SK-N-SH (cell line): ENCODE measurements around the gene NMT2. TPM values are rescaled to one million over a fixed set of nuclear protein-coding genes. Genes with fewer than 3 reads are reported as not detected.

Experiments
- CTCF ChIA-PET: fragments of 300-600, 350-600 bp; formaldehyde crosslinking; extraction: SDS; loops from one replicate; lab custom pipeline; 2021; lab: Yijun Ruan, JAX
- POLR2A ChIA-PET: fragments of 350-600 bp; sonication (Branson Sonifier 250); formaldehyde crosslinking; extraction: SDS; loops from one replicate; lab custom pipeline; 2020; ENCODE audit warnings: antibody characterized with exemption, inconsistent platforms; lab: Yijun Ruan, JAX
- DNase-seq: peaks from one replicate; pipeline ENCODE4 v3.0.0; 2012
- H2AFZ ChIP-seq: fragments of 200-600 bp; sonication (generic); 2 replicates; pipeline ENCODE4 v1.8.1; 2016; ENCODE audit warnings: antibody characterized with exemption, mild to moderate bottlenecking, low read depth
- H3F3A ChIP-seq: fragments of 200-600 bp; sonication (generic); replicated peaks from 2 replicates; pipeline ENCODE3; 2016; ENCODE audit warnings: antibody characterized with exemption, mild to moderate bottlenecking; ENCODE audit not compliant: insufficient read depth
- H3K27ac ChIP-seq, 2 experiments: fragments of 200-500 bp in 1 of 2; fragments of 200-600 bp in 1 of 2; sonication (Bioruptor generic) in 1 of 2; sonication (generic), shearing (Covaris generic) in 1 of 2; 2 replicates each; pipeline versions ENCODE4 v1.5.1 to v1.6.1; 2014 to 2016; ENCODE audit warnings: low read depth in 2 of 2, inconsistent platforms in 1 of 2, low read length in 1 of 2, mild to moderate bottlenecking in 1 of 2, mixed read lengths in 1 of 2
- H3K27me3 ChIP-seq: fragments of 200-600 bp; sonication (generic), shearing (Covaris generic); 2 replicates; pipeline ENCODE4 v1.6.1; 2016; ENCODE audit warnings: mixed run types; ENCODE audit not compliant: insufficient read depth
- H3K36me3 ChIP-seq, 2 experiments: fragments of 200-500 bp in 1 of 2; fragments of 200-600 bp in 1 of 2; sonication (Bioruptor generic) in 1 of 2; sonication (generic) in 1 of 2; replicated peaks in 1 of 2; 2 replicates each; pipeline versions ENCODE3 to v1.5.1; 2014 to 2016; ENCODE audit warnings: low read length in 1 of 2, mild to moderate bottlenecking in 1 of 2; ENCODE audit not compliant: insufficient read depth in 2 of 2, control insufficient read depth in 1 of 2
- H3K4me1 ChIP-seq, 2 experiments: fragments of 200-500 bp in 1 of 2; fragments of 200-600 bp in 1 of 2; sonication (Bioruptor generic) in 1 of 2; sonication (generic), shearing (Covaris generic) in 1 of 2; 2 replicates each; pipeline versions ENCODE4 v1.5.1 to v1.6.1; 2014 to 2016; ENCODE audit warnings: low read depth in 1 of 2, low read length in 1 of 2, mixed run types in 1 of 2; ENCODE audit not compliant: insufficient read depth in 2 of 2, control insufficient read depth in 1 of 2
- H3K4me2 ChIP-seq: fragments of 200-600 bp; sonication (generic), shearing (Covaris generic); 2 replicates; pipeline ENCODE4 v1.6.1; 2017; ENCODE audit warnings: mixed run types
- H3K4me3 ChIP-seq, 2 experiments: fragments of 200-500 bp in 1 of 2; fragments of 200-600 bp in 1 of 2; sonication (Bioruptor generic) in 1 of 2; sonication (generic), shearing (Covaris generic) in 1 of 2; 2 replicates each; pipeline versions ENCODE4 v1.5.1 to v1.8.1; 2014 to 2016; ENCODE audit warnings: low read depth in 2 of 2, inconsistent platforms in 1 of 2, low read length in 1 of 2, mild to moderate bottlenecking in 1 of 2, mixed read lengths in 1 of 2, moderate library complexity in 1 of 2
- H3K79me2 ChIP-seq: fragments of 200-600 bp; sonication (generic); 2 replicates; pipeline ENCODE4 v1.8.1; 2017; ENCODE audit warnings: mild to moderate bottlenecking; ENCODE audit not compliant: insufficient read depth
- H3K9ac ChIP-seq: fragments of 200-600 bp; sonication (generic); 2 replicates; pipeline ENCODE4 v1.6.1; 2017; ENCODE audit warnings: mixed run types
- H3K9me2 ChIP-seq: fragments of 200-600 bp; sonication (generic); 2 replicates; pipeline ENCODE4 v1.6.1; 2017; ENCODE audit warnings: mixed run types
- H3K9me3 ChIP-seq: fragments of 200-600 bp; sonication (generic); 2 replicates; pipeline ENCODE4 v1.6.1; 2017; ENCODE audit warnings: mixed run types, mild to moderate bottlenecking, moderate library complexity
- H4K20me1 ChIP-seq: fragments of 200-600 bp; sonication (generic); 2 replicates; pipeline ENCODE4 v1.6.1; 2017; ENCODE audit warnings: mild to moderate bottlenecking, mixed run types; ENCODE audit not compliant: insufficient read depth
- EP300 ChIP-seq, 2 experiments: IDR thresholded peaks; 2 replicates each; pipeline versions ENCODE4 v1.4.0 to v1.6.1; 2012; ENCODE audit warnings: borderline replicate concordance in 1 of 2, low read depth in 1 of 2, low read length in 1 of 2
- EZH2phosphoT487 ChIP-seq: fragments of 200-600 bp; sonication (generic); IDR thresholded peaks from 2 replicates; pipeline ENCODE4 v1.6.1; 2017; ENCODE audit warnings: low read depth, mixed run types, mild to moderate bottlenecking, antibody characterized with exemption, moderate library complexity, borderline replicate concordance
- FOSL2 ChIP-seq: IDR thresholded peaks from 2 replicates; pipeline ENCODE4 v1.4.0; 2012; ENCODE audit warnings: low read depth, mild to moderate bottlenecking, moderate library complexity, borderline replicate concordance
- FOXM1 ChIP-seq: IDR thresholded peaks from 2 replicates; pipeline ENCODE4 v1.4.0; 2012; ENCODE audit warnings: low read depth, mild to moderate bottlenecking
- GABPA ChIP-seq: IDR thresholded peaks from 2 replicates; pipeline ENCODE4 v1.4.0; 2012; ENCODE audit warnings: low read depth, mild to moderate bottlenecking
- GATA2 ChIP-seq: sonication (generic); formaldehyde crosslinking; IDR thresholded peaks from 2 replicates; pipeline ENCODE4 v1.5.0; 2020; ENCODE audit warnings: mild to moderate bottlenecking, missing genetic modification reagents
- JUND ChIP-seq: IDR thresholded peaks from 2 replicates; pipeline ENCODE4 v1.4.0; 2012
- MEF2A ChIP-seq: IDR thresholded peaks from 2 replicates; pipeline ENCODE4 v1.4.0; 2012; ENCODE audit warnings: low read depth, borderline replicate concordance
- MXI1 ChIP-seq: IDR thresholded peaks from 2 replicates; pipeline ENCODE4 v1.6.1; 2012; ENCODE audit warnings: mild to moderate bottlenecking, low read depth, low read length, improper control_type of control experiment
- NFIC ChIP-seq: IDR thresholded peaks from 2 replicates; pipeline ENCODE4 v1.4.0; 2012; ENCODE audit warnings: borderline replicate concordance
- NRF1 ChIP-seq: IDR thresholded peaks from 2 replicates; pipeline ENCODE4 v1.6.1; 2012; ENCODE audit warnings: low read depth, mild to moderate bottlenecking, low read length
- POLR2AphosphoS5 ChIP-seq: IDR thresholded peaks from 2 replicates; pipeline ENCODE4 v1.6.1; 2012; ENCODE audit warnings: low read depth, low read length
- RCOR1 ChIP-seq: fragments of 150-350 bp; IDR thresholded peaks from 2 replicates; pipeline ENCODE4 v1.6.1; 2017; ENCODE audit warnings: antibody characterized with exemption, low read length
- RFX5 ChIP-seq: IDR thresholded peaks from 2 replicates; pipeline ENCODE4 v1.6.1; 2012; ENCODE audit warnings: mild to moderate bottlenecking, improper control_type of control experiment, low read length
- RXRA ChIP-seq: IDR thresholded peaks from 2 replicates; pipeline ENCODE4 v1.4.0; 2012; ENCODE audit warnings: low read depth, mild to moderate bottlenecking, borderline replicate concordance
- SIN3A ChIP-seq: IDR thresholded peaks from 2 replicates; pipeline ENCODE4 v1.6.1; 2012; ENCODE audit warnings: low read depth, mild to moderate bottlenecking, low read length, moderate library complexity, borderline replicate concordance
- TEAD4 ChIP-seq: IDR thresholded peaks from 2 replicates; pipeline ENCODE4 v1.4.0; 2012; ENCODE audit warnings: mild to moderate bottlenecking, borderline replicate concordance; ENCODE audit not compliant: insufficient read depth
- WGBS: methylation state at CpG from one replicate; pipeline ENCODE4 v1.1.6; 2017; ENCODE audit warnings: low lambda C conversion rate; 5-methylcytosine and 5-hydroxymethylcytosine counted together
- polyA plus RNA-seq, 3 experiments: library from polyadenylated mRNA; depleted of rRNA; stranded (reverse); fragments of >200 nt; gene quantifications; 2 replicates each; pipeline ENCODE4 v1.2.3, GENCODE V29; 2012
- TF ChIP-seq, protein P1 (sequence below): IDR thresholded peaks from 2 replicates; pipeline ENCODE4 v1.4.0; 2012; ENCODE audit warnings: low read depth
- TF ChIP-seq, protein P2 (sequence below): IDR thresholded peaks from 2 replicates; pipeline ENCODE4 v1.4.0; 2012; ENCODE audit warnings: low read depth, borderline replicate concordance
- TF ChIP-seq, protein P3 (sequence below): IDR thresholded peaks from 2 replicates; pipeline ENCODE4 v1.4.0; 2012; ENCODE audit warnings: low read depth, borderline replicate concordance
- TF ChIP-seq, protein P4 (sequence below): IDR thresholded peaks from 2 replicates; pipeline ENCODE4 v1.6.1; 2012; ENCODE audit warnings: mild to moderate bottlenecking, low read depth, low read length, moderate library complexity

The NMT2 gene
- polyA plus RNA-seq, 1 of the 3 experiments (the other 2 are of a cell fraction) = 25.9 TPM

DNA sequence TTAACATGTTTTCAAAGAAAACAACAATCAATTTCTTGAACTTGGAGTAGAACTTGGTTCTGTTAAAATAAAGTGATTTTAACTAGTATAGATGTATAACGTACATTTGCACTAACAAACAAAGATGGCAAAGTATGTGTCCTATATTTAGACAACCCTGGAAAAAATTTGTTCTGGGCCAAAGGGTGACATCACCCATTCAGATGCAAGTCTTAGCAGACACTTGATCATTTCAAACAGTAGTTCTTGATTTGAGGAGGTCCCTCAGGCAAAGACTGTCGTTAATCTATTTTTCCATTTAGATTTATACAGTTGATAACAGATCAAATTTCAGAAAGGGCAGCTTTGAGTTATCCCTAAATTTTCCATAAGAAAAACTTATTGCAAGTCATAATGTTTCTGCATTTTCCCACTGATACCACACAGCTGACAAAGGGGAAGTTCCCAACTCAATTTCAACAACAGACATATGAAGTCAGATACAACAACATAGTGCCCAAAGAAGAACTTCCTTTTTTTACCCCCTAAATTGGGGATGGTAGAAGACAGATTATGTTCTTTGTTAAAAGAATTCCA lies 5.2 kb downstream of the NMT2 start:
- H2AFZ ChIP-seq = no peak overlapping the region
- H3K36me3 ChIP-seq = no peaks in the 10 kb centered on the region
- H4K20me1 ChIP-seq = peaks cover 40% of the 10 kb centered on the region
- H3F3A ChIP-seq = no peaks in the 10 kb centered on the region
- ChIA-PET POLR2A (no interaction called here), CTCF (interaction anchor here (1.7 kb wide), 1 partner anchor 20 kb away, joined by 3 read pairs; no protein-coding TSS in a partner anchor)
- TF ChIP-seq POLR2AphosphoS5 (no peak), RFX5 (no peak), MXI1 (no peak), EZH2phosphoT487 (no peak), RXRA (no peak), SIN3A (no peak), FOXM1 (no peak), FOSL2 (no peak), EP300 (IDR thresholded peaks at IDR 0.05; ENCODE audit: borderline replicate concordance in 1 of 2, low read depth in 1 of 2, low read length in 1 of 2) (no peak), MEF2A (no peak)
- no peak overlapping the region for H3K4me2 ChIP-seq
- 52% methylated on average over 2 of the region's 2 CpGs for WGBS
- no peaks in the 10 kb centered on the region for H3K9me2 ChIP-seq
- H3K9ac ChIP-seq = no peak overlapping the region
- no peak overlapping the region for H3K4me3 ChIP-seq
- no peaks in the 10 kb centered on the region for H3K9me3 ChIP-seq
- H3K4me1 ChIP-seq = peaks cover 0 to 12% of the 10 kb centered on the region in 2 experiments; a peak in 3 of 4 replicates
- DNase-seq = no peak
- H3K27ac ChIP-seq = no peak overlapping the region
- peaks cover 93% of the 10 kb centered on the region for H3K79me2 ChIP-seq
- no peaks in the 10 kb centered on the region for H3K27me3 ChIP-seq

DNA sequence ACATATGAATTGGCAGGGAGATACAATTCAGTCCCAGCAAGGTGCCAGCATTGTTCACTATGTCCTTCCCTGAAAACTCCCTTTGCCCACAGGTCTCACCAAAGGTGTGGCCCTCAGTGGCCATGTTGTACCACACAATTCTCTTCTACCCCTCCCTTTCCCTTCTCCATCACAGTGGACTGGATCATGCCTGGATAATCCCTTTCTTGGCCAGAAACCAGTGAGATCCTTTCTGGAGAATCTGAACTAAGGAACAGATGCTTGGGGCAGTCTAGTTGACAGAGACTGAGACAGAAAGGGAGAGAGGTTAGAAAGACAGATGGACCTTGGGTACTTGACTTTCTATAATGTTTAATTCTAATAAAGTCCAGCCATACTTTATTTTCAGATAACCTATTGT lies 9.5 kb downstream of the NMT2 start:
- Histone ChIP-seq H2AFZ (no peak overlapping the region), H3K9me2 (no peaks in the 10 kb centered on the region), H3K9me3 (no peaks in the 10 kb centered on the region), H3K4me3 (no peak overlapping the region), H3F3A (no peaks in the 10 kb centered on the region), H3K36me3 (no peaks in the 10 kb centered on the region), H4K20me1 (peaks cover 48% of the 10 kb centered on the region), H3K9ac (no peak overlapping the region), H3K79me2 (peaks cover 95% of the 10 kb centered on the region), H3K27me3 (no peaks in the 10 kb centered on the region), H3K4me2 (no peak overlapping the region), H3K27ac (no peak overlapping the region), H3K4me1 (no peaks in the 10 kb centered on the region; a peak in 1 of 4 replicates)
- POLR2A ChIA-PET = no interaction called here
- DNase-seq = no peak
- CTCF ChIA-PET = no interaction called here
- TF ChIP-seq MXI1 (no peak), NFIC (no peak), GABPA (no peak), JUND (no peak), TEAD4 (no peak), NRF1 (no peak), RFX5 (no peak), FOXM1 (no peak), RCOR1 (no peak), GATA2 (CRISPR knock-in tag) (no peak)
- TF ChIP-seq, protein P1, sequence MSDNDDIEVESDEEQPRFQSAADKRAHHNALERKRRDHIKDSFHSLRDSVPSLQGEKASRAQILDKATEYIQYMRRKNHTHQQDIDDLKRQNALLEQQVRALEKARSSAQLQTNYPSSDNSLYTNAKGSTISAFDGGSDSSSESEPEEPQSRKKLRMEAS = no peak
- TF ChIP-seq, protein P2, sequence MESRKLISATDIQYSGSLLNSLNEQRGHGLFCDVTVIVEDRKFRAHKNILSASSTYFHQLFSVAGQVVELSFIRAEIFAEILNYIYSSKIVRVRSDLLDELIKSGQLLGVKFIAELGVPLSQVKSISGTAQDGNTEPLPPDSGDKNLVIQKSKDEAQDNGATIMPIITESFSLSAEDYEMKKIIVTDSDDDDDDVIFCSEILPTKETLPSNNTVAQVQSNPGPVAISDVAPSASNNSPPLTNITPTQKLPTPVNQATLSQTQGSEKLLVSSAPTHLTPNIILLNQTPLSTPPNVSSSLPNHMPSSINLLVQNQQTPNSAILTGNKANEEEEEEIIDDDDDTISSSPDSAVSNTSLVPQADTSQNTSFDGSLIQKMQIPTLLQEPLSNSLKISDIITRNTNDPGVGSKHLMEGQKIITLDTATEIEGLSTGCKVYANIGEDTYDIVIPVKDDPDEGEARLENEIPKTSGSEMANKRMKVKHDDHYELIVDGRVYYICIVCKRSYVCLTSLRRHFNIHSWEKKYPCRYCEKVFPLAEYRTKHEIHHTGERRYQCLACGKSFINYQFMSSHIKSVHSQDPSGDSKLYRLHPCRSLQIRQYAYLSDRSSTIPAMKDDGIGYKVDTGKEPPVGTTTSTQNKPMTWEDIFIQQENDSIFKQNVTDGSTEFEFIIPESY = no peak
- TF ChIP-seq, protein P3, sequence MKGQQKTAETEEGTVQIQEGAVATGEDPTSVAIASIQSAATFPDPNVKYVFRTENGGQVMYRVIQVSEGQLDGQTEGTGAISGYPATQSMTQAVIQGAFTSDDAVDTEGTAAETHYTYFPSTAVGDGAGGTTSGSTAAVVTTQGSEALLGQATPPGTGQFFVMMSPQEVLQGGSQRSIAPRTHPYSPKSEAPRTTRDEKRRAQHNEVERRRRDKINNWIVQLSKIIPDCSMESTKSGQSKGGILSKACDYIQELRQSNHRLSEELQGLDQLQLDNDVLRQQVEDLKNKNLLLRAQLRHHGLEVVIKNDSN = no peak
- TF ChIP-seq, protein P4, sequence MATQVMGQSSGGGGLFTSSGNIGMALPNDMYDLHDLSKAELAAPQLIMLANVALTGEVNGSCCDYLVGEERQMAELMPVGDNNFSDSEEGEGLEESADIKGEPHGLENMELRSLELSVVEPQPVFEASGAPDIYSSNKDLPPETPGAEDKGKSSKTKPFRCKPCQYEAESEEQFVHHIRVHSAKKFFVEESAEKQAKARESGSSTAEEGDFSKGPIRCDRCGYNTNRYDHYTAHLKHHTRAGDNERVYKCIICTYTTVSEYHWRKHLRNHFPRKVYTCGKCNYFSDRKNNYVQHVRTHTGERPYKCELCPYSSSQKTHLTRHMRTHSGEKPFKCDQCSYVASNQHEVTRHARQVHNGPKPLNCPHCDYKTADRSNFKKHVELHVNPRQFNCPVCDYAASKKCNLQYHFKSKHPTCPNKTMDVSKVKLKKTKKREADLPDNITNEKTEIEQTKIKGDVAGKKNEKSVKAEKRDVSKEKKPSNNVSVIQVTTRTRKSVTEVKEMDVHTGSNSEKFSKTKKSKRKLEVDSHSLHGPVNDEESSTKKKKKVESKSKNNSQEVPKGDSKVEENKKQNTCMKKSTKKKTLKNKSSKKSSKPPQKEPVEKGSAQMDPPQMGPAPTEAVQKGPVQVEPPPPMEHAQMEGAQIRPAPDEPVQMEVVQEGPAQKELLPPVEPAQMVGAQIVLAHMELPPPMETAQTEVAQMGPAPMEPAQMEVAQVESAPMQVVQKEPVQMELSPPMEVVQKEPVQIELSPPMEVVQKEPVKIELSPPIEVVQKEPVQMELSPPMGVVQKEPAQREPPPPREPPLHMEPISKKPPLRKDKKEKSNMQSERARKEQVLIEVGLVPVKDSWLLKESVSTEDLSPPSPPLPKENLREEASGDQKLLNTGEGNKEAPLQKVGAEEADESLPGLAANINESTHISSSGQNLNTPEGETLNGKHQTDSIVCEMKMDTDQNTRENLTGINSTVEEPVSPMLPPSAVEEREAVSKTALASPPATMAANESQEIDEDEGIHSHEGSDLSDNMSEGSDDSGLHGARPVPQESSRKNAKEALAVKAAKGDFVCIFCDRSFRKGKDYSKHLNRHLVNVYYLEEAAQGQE = no peak
